ENCODE data around the gene VTI1B. TPM values are rescaled to one million over a fixed set of nuclear protein-coding genes. Genes with fewer than 3 reads are reported as not detected.
A peak's percentile ranks its signal among the peaks of the same experiment; 100 is the strongest.

VTI1B gene
- total and polyA plus RNA-seq, 2 experiments from 2014 or later = 55.0 to 115 TPM

GRCh38 chr14:67697006-67697405 is 22.6 kb upstream of the VTI1B start:
- peaks cover 12% of the 10 kb centered on the region for H4K20me1 ChIP-seq (ENCODE audit: insufficient read depth, poor library complexity, severe bottlenecking)
- H3K4me1 ChIP-seq (ENCODE audit: insufficient read depth) = peaks cover 19% of the 10 kb centered on the region
- no peak overlapping the region for H3K4me2 ChIP-seq
- no peaks in the 10 kb centered on the region for H3K9me2 ChIP-seq (replicated peaks; ENCODE audit: insufficient read depth)
- H3K79me2 ChIP-seq = peaks cover 23% of the 10 kb centered on the region
- no peak for DNase-seq (ENCODE audit: low spot score)
- no peaks in the 10 kb centered on the region for H3K27me3 ChIP-seq
- peak overlapping the region; percentile 70 for H3K27ac ChIP-seq
- H3K9me3 ChIP-seq (ENCODE audit: low read depth) = no peaks in the 10 kb centered on the region
- H2AFZ ChIP-seq = no peak overlapping the region
- H3K36me3 ChIP-seq (replicated peaks; ENCODE audit: insufficient read depth, low read depth) = no peaks in the 10 kb centered on the region
- 57% methylated on average over 4 of the region's 4 CpGs for WGBS (ENCODE audit: low lambda C conversion rate, missing lambda C conversion rate)
- no peak overlapping the region for H3K4me3 ChIP-seq
- TF ChIP-seq CTCF (IDR thresholded peaks at IDR 0.05; ENCODE audit: poor library complexity) (no peak), EZH2 (IDR thresholded peaks at IDR 0.05; ENCODE audit: borderline replicate concordance) (no peak)

- Histone ChIP-seq H3K4me2 (peak within 1 kb of the TSS; percentile 76), H3K9me2 (replicated peaks; ENCODE audit: insufficient read depth) (no peaks in the 10 kb centered on the region), H2AFZ (peak within 1 kb of the TSS; percentile 61), H4K20me1 (ENCODE audit: insufficient read depth, poor library complexity, severe bottlenecking) (peaks cover 12% of the 10 kb centered on the region), H3K9me3 (ENCODE audit: low read depth) (no peaks in the 10 kb centered on the region), H3K4me1 (ENCODE audit: insufficient read depth) (peaks cover 19% of the 10 kb centered on the region), H3K27ac (peak within 1 kb of the TSS; percentile 98), H3K36me3 (replicated peaks; ENCODE audit: insufficient read depth, low read depth) (no peaks in the 10 kb centered on the region), H3K79me2 (peaks cover 38% of the 10 kb centered on the region), H3K27me3 (no peaks in the 10 kb centered on the region), H3K4me3 (peak within 1 kb of the TSS; percentile 97)
- TF ChIP-seq CTCF (IDR thresholded peaks at IDR 0.05; ENCODE audit: poor library complexity) (no peak), EZH2 (IDR thresholded peaks at IDR 0.05; ENCODE audit: borderline replicate concordance) (no peak), EZH2phosphoT487 (IDR thresholded peaks at IDR 0.05; ENCODE audit: low read depth, severe bottlenecking, unreplicated experiment) (no peak)
- peak; percentile 94 for DNase-seq (ENCODE audit: low spot score)
- WGBS (ENCODE audit: low lambda C conversion rate, missing lambda C conversion rate) = 1% methylated on average over 25 of the region's 25 CpGs
Measured at GRCh38 chr14:67695394-67695949, 21.0 kb upstream of the VTI1B start, which contains the start of gene RDH11. RDH11 (minus strand) TSS chr14:67695764; CDS start chr14:67695703, 61 bp downstream.

- Histone ChIP-seq H3K4me3 (peak overlapping the region; percentile 97), H3K9me2 (replicated peaks; ENCODE audit: insufficient read depth) (no peaks in the 10 kb centered on the region), H2AFZ (peak overlapping the region; percentile 61), H3K9me3 (ENCODE audit: low read depth) (no peaks in the 10 kb centered on the region), H3K27me3 (no peaks in the 10 kb centered on the region), H3K4me1 (ENCODE audit: insufficient read depth) (peaks cover 19% of the 10 kb centered on the region), H3K4me2 (peak overlapping the region; percentile 76), H3K27ac (peak overlapping the region; percentile 98), H3K36me3 (replicated peaks; ENCODE audit: insufficient read depth, low read depth) (no peaks in the 10 kb centered on the region), H4K20me1 (ENCODE audit: insufficient read depth, poor library complexity, severe bottlenecking) (peaks cover 12% of the 10 kb centered on the region), H3K79me2 (peaks cover 43% of the 10 kb centered on the region)
- DNase-seq (ENCODE audit: low spot score) = peak; percentile 92
- TF ChIP-seq EZH2phosphoT487 (IDR thresholded peaks at IDR 0.05; ENCODE audit: low read depth, severe bottlenecking, unreplicated experiment) = no peak
- TF ChIP-seq EZH2 (IDR thresholded peaks at IDR 0.05; ENCODE audit: borderline replicate concordance) = no peak
- TF ChIP-seq CTCF (IDR thresholded peaks at IDR 0.05; ENCODE audit: poor library complexity) = no peak
- WGBS (ENCODE audit: low lambda C conversion rate, missing lambda C conversion rate) = 1% methylated on average over 21 of the region's 21 CpGs
Measured at GRCh38 chr14:67694791-67695393, 20.5 kb upstream of the VTI1B start.
